HG03354 (cell line): ENCODE results near the gene ORC5.
"Not testable (repeated sequence)": the region's sequence is repeated elsewhere in the genome, so short reads cannot be mapped to it uniquely, and the experiment has no call there.

Experiments used
- ATAC-seq: cut with Tn5 transposase; IDR thresholded peaks from one replicate; pipeline ENCODE4 v1.9.1; 2021; ENCODE audit warnings: mild to moderate bottlenecking; ENCODE audit not compliant: unreplicated experiment, poor library complexity, severe bottlenecking

ORC5 gene

GRCh38 chr7:104207731-104208420 is at the start of gene ORC5:
Gene ORC5 (minus strand): TSS chr7:104208013. CDS start chr7:104207904, 109 bp downstream.
- ATAC-seq, result peak; percentile 100

GRCh38 chr7:104255616-104256015 is 47.8 kb upstream of the ORC5 start:
- no peak for ATAC-seq

- ATAC-seq, result no peak
Measured at GRCh38 chr7:104255194-104255593, 47.4 kb upstream of the ORC5 start.

GRCh38 chr7:104254696-104255095 is 46.9 kb upstream of the ORC5 start:
- ATAC-seq, result no peak

- ATAC-seq, result no peak
Measured at GRCh38 chr7:104252409-104253134, 44.8 kb upstream of the ORC5 start.

- no peak for ATAC-seq
Measured at GRCh38 chr7:104242638-104243037, 34.8 kb upstream of the ORC5 start.

GRCh38 chr7:104241538-104242209 is 33.9 kb upstream of the ORC5 start:
- no peak for ATAC-seq

- no peak for ATAC-seq
Measured at GRCh38 chr7:104241135-104241534, 33.3 kb upstream of the ORC5 start.

- no peak for ATAC-seq
Measured at GRCh38 chr7:104240401-104240800, 32.6 kb upstream of the ORC5 start.

GRCh38 chr7:104234990-104235389 is 27.2 kb upstream of the ORC5 start:
- ATAC-seq, result not testable (repeated sequence)

- ATAC-seq, result peak; percentile 93
Measured at GRCh38 chr7:104231054-104232046, 23.5 kb upstream of the ORC5 start.

GRCh38 chr7:104230606-104231005 is 22.8 kb upstream of the ORC5 start:
- ATAC-seq, result no peak

GRCh38 chr7:104228442-104228841 is 20.6 kb upstream of the ORC5 start:
- no peak for ATAC-seq

GRCh38 chr7:104225451-104225850 is 17.6 kb upstream of the ORC5 start:
- ATAC-seq, result no peak

GRCh38 chr7:104217620-104218019 is 9.8 kb upstream of the ORC5 start:
- no peak for ATAC-seq

- ATAC-seq, result no peak
Measured at GRCh38 chr7:104209063-104209462, 1.2 kb upstream of the ORC5 start.

GRCh38 chr7:104208421-104208780 is 588 bp upstream of the ORC5 start:
- ATAC-seq, result no peak

- ATAC-seq, result peak; percentile 41
Measured at GRCh38 chr7:104207348-104207730, 474 bp downstream of the ORC5 start.

- ATAC-seq, result no peak
Measured at GRCh38 chr7:104206841-104207240, 972 bp downstream of the ORC5 start.
